Measurements from ENCODE around the gene KCNQ1OT1.

Gene KCNQ1OT1

GRCh38 chr11:2584812-2585565, 114.8 kb downstream of the KCNQ1OT1 start:
- no peak for DNase-seq (ENCODE audit: low read depth in 2 of 3, low spot score in 1 of 3)

- no peak for DNase-seq (ENCODE audit: low read depth in 2 of 3, low spot score in 1 of 3)
Observed at GRCh38 chr11:2584434-2584811, 115.4 kb downstream of the KCNQ1OT1 start.

GRCh38 chr11:2583605-2583958, 116.2 kb downstream of the KCNQ1OT1 start:
- DNase-seq (ENCODE audit: low read depth in 2 of 3, low spot score in 1 of 3) = no peak

- no peak for DNase-seq (ENCODE audit: low read depth in 2 of 3, low spot score in 1 of 3)
Observed at GRCh38 chr11:2582946-2583604, 116.7 kb downstream of the KCNQ1OT1 start.

GRCh38 chr11:2582351-2582945, 117.3 kb downstream of the KCNQ1OT1 start:
- DNase-seq (ENCODE audit: low read depth in 2 of 3, low spot score in 1 of 3) = no peak

GRCh38 chr11:2581931-2582350, 117.9 kb downstream of the KCNQ1OT1 start:
- no peak for DNase-seq (ENCODE audit: low read depth in 2 of 3, low spot score in 1 of 3)

GRCh38 chr11:2581151-2581930, 118.5 kb downstream of the KCNQ1OT1 start:
- no peak for DNase-seq (ENCODE audit: low read depth in 2 of 3, low spot score in 1 of 3)

- no peak for DNase-seq (ENCODE audit: low read depth in 2 of 3, low spot score in 1 of 3)
Observed at GRCh38 chr11:2580571-2581001, 119.2 kb downstream of the KCNQ1OT1 start.

- no peak for DNase-seq (ENCODE audit: low read depth in 2 of 3, low spot score in 1 of 3)
Observed at GRCh38 chr11:2580061-2580421, 119.8 kb downstream of the KCNQ1OT1 start.

- DNase-seq (ENCODE audit: low read depth in 2 of 3, low spot score in 1 of 3) = no peak
Observed at GRCh38 chr11:2579315-2580060, 120.3 kb downstream of the KCNQ1OT1 start.

GRCh38 chr11:2578929-2579270, 120.9 kb downstream of the KCNQ1OT1 start:
- no peak for DNase-seq (ENCODE audit: low read depth in 2 of 3, low spot score in 1 of 3)

- no peak for DNase-seq (ENCODE audit: low read depth in 2 of 3, low spot score in 1 of 3)
Observed at GRCh38 chr11:2577991-2578928, 121.5 kb downstream of the KCNQ1OT1 start.

- no peak for DNase-seq (ENCODE audit: low read depth in 2 of 3, low spot score in 1 of 3)
Observed at GRCh38 chr11:2577031-2577990, 122.5 kb downstream of the KCNQ1OT1 start.

GRCh38 chr11:2576549-2576948, 123.2 kb downstream of the KCNQ1OT1 start:
- no peak for DNase-seq (ENCODE audit: low read depth in 2 of 3, low spot score in 1 of 3)

GRCh38 chr11:2576111-2576510, 123.7 kb downstream of the KCNQ1OT1 start:
- no peak for DNase-seq (ENCODE audit: low read depth in 2 of 3, low spot score in 1 of 3)

- DNase-seq (ENCODE audit: low read depth in 2 of 3, low spot score in 1 of 3) = no peak
Observed at GRCh38 chr11:2575591-2576051, 124.2 kb downstream of the KCNQ1OT1 start.

GRCh38 chr11:2574553-2575535, 125.0 kb downstream of the KCNQ1OT1 start:
- no peak for DNase-seq (ENCODE audit: low read depth in 2 of 3, low spot score in 1 of 3)
